CD14-positive monocyte (primary cell): ENCODE results near the gene METTL6. TPM values are rescaled to one million over a fixed set of nuclear protein-coding genes. Genes with fewer than 3 reads are reported as not detected.
"Not testable (repeated sequence)": the region's sequence is repeated elsewhere in the genome, so short reads cannot be mapped to it uniquely, and the experiment has no call there.

Experiments
- DNase-seq, 3 donors: peaks; one replicate each; pipeline ENCODE4 v3.0.0-alpha.2; 2011 to 2022
- H2AFZ ChIP-seq: 2 replicates; pipeline ENCODE4 v1.6.0; 2012; ENCODE audit warnings: mild to moderate bottlenecking, low read depth, low read length, inconsistent platforms; ENCODE audit not compliant: insufficient read depth, poor library complexity, severe bottlenecking
- H3K27ac ChIP-seq, 2 donors: 1 replicate in 1 of 2; 2 replicates in 1 of 2; pipeline ENCODE4 v1.5.1; 2012 to 2013; ENCODE audit warnings: low read length in 2 of 2, control low read depth in 1 of 2, inconsistent platforms in 1 of 2, low read depth in 1 of 2, mild to moderate bottlenecking in 1 of 2
- H3K27me3 ChIP-seq, 2 donors: one replicate each; pipeline versions ENCODE4 v1.6.0 to v1.6.1; 2011 to 2013; ENCODE audit warnings: low read length in 2 of 2; ENCODE audit not compliant: control insufficient read depth in 2 of 2, insufficient read depth in 2 of 2
- H3K36me3 ChIP-seq, 2 donors: replicated peaks in 1 of 2; 1 replicate in 1 of 2; 2 replicates in 1 of 2; pipeline versions ENCODE4 v1.5.1 to v1.6.1; 2012 to 2013; ENCODE audit warnings: low read length in 2 of 2, control low read depth in 1 of 2, inconsistent platforms in 1 of 2, mild to moderate bottlenecking in 1 of 2; ENCODE audit not compliant: insufficient read depth in 2 of 2, control insufficient read depth in 1 of 2
- H3K4me1 ChIP-seq, 2 donors: 1 replicate in 1 of 2; 2 replicates in 1 of 2; pipeline versions ENCODE4 v1.5.1 to v1.6.1; 2012 to 2013; ENCODE audit warnings: low read length in 2 of 2, control low read depth in 1 of 2, inconsistent platforms in 1 of 2, mild to moderate bottlenecking in 1 of 2, moderate library complexity in 1 of 2; ENCODE audit not compliant: insufficient read depth in 2 of 2, control insufficient read depth in 1 of 2
- H3K4me2 ChIP-seq: replicated peaks from 2 replicates; pipeline ENCODE3; 2012; ENCODE audit warnings: low read length, moderate library complexity, mild to moderate bottlenecking; ENCODE audit not compliant: poor library complexity, severe bottlenecking; ENCODE audit errors: extremely low read depth
- H3K4me3 ChIP-seq, 3 experiments: fragments of 200-600 bp in 1 of 3; sonication (generic) in 1 of 3; replicated peaks in 1 of 3; 1 replicate in 2 of 3; 2 replicates in 1 of 3; pipeline ENCODE4 v1.5.1; 2011 to 2013; ENCODE audit warnings: low read length in 3 of 3, mild to moderate bottlenecking in 3 of 3, control low read depth in 2 of 3, low read depth in 2 of 3, inconsistent platforms in 1 of 3, moderate library complexity in 1 of 3
- H3K79me2 ChIP-seq: 2 replicates; pipeline ENCODE4 v1.6.0; 2012; ENCODE audit warnings: mild to moderate bottlenecking, control low read depth, inconsistent platforms, low read length, moderate library complexity; ENCODE audit not compliant: insufficient read depth
- H3K9ac ChIP-seq: 2 replicates; pipeline ENCODE4 v1.6.0; 2017; ENCODE audit warnings: low read length, mild to moderate bottlenecking; ENCODE audit not compliant: insufficient read depth, poor library complexity, severe bottlenecking
- H3K9me3 ChIP-seq, 2 donors: replicated peaks in 1 of 2; 1 replicate in 1 of 2; 2 replicates in 1 of 2; pipeline versions ENCODE4 v1.5.1 to v1.6.1; 2012 to 2013; ENCODE audit warnings: low read length in 2 of 2, control low read depth in 1 of 2; ENCODE audit not compliant: control insufficient read depth in 1 of 2, insufficient read depth in 1 of 2
- H4K20me1 ChIP-seq: 2 replicates; pipeline ENCODE4 v1.6.0; 2012; ENCODE audit warnings: mild to moderate bottlenecking, low read length, control low read depth, moderate library complexity; ENCODE audit not compliant: insufficient read depth
- H3K27ac Mint-ChIP-seq, 7 donors: one replicate each; pipeline ENCODE4 v1.8.0; 2020; ENCODE audit warnings: mild to moderate bottlenecking in 7 of 7, mixed read lengths in 7 of 7, moderate library complexity in 6 of 7, inconsistent platforms in 2 of 7
- H3K27me3 Mint-ChIP-seq, 3 donors: one replicate each; pipeline ENCODE4 v1.8.0; 2021 to 2022; ENCODE audit warnings: low read depth in 3 of 3, mild to moderate bottlenecking in 3 of 3, mixed read lengths in 3 of 3, moderate library complexity in 3 of 3, inconsistent platforms in 1 of 3
- H3K36me3 Mint-ChIP-seq, 2 donors: one replicate each; pipeline ENCODE4 v1.8.0; 2020; ENCODE audit warnings: mixed read lengths in 2 of 2, inconsistent platforms in 1 of 2, mild to moderate bottlenecking in 1 of 2
- H3K4me1 Mint-ChIP-seq: one replicate; pipeline ENCODE4 v1.8.0; 2020; ENCODE audit warnings: mild to moderate bottlenecking, mixed read lengths
- H3K4me3 Mint-ChIP-seq, 2 donors: one replicate each; pipeline ENCODE4 v1.8.0; 2020; ENCODE audit warnings: mild to moderate bottlenecking in 2 of 2, mixed read lengths in 2 of 2, moderate library complexity in 1 of 2
- H3K9me3 Mint-ChIP-seq, 7 donors: one replicate each; pipeline ENCODE4 v1.8.0; 2020 to 2022; ENCODE audit warnings: mixed read lengths in 7 of 7, mild to moderate bottlenecking in 6 of 7, moderate library complexity in 6 of 7, inconsistent platforms in 2 of 7
- CTCF ChIP-seq: fragments of 200-600 bp; IDR thresholded peaks from one replicate; pipeline ENCODE4 v1.8.0; 2022; ENCODE audit warnings: antibody characterized with exemption, mild to moderate bottlenecking
- WGBS: methylation state at CpG from one replicate; pipeline ENCODE4 v1.1.5; 2013; ENCODE audit warnings: missing lambda C conversion rate; ENCODE audit not compliant: insufficient coverage; 5-methylcytosine and 5-hydroxymethylcytosine counted together
- intact Hi-C, 2 donors: fragments of 100-400 bp; cut with micrococcal nuclease; formaldehyde crosslinking; loops; one replicate each; pipeline versions ENCODE4 v1.15.0 to v1.15.1; 2023
- polyA plus RNA-seq, 3 donors: library from polyadenylated mRNA; depleted of rRNA in 1 of 3; unstranded in 2 of 3; stranded (reverse) in 1 of 3; fragments of 300-500 nt in 2 of 3; fragments of >200 nt in 1 of 3; fragmentation: Illumina TruSeq in 2 of 3; gene quantifications; 1 replicate in 2 of 3; 2 replicates in 1 of 3; pipeline ENCODE4 v1.2.3, GENCODE V29; 2012 to 2021

METTL6 gene
- polyA plus RNA-seq, 3 donors, result 4.4 to 15.1 (median 9.1) TPM

- H4K20me1 ChIP-seq, result no peaks in the 10 kb centered on the region
- intact Hi-C loops, result no loop called here
- H3K27ac Mint-ChIP-seq, result peak overlapping the region in 1 of 7 donors; percentile 52
- no peak overlapping the region for H3K27ac ChIP-seq
- no peaks in the 10 kb centered on the region for H3K27me3 ChIP-seq
- H3K36me3 ChIP-seq, result no peaks in the 10 kb centered on the region
- no peak for DNase-seq
- H3K9ac ChIP-seq, result no peak overlapping the region
- peaks cover 0 to 4% (median 0%) of the 10 kb centered on the region in 3 donors for H3K27me3 Mint-ChIP-seq
- H3K4me2 ChIP-seq, result no peak overlapping the region
- WGBS, result 94% methylated on average over 3 of the region's 5 CpGs
- no peak overlapping the region for H3K4me3 ChIP-seq
- H3K9me3 Mint-ChIP-seq, result peaks cover 0 to 7% (median 3%) of the 10 kb centered on the region in 7 donors
- H3K4me1 ChIP-seq, result peaks cover 8 to 11% of the 10 kb centered on the region in 2 donors
- no peak overlapping the region for H3K4me3 Mint-ChIP-seq
- H3K4me1 Mint-ChIP-seq, result peaks cover 13% of the 10 kb centered on the region
- no peak for TF ChIP-seq CTCF
- no peaks in the 10 kb centered on the region for H3K9me3 ChIP-seq
- H3K79me2 ChIP-seq, result no peaks in the 10 kb centered on the region
- no peak overlapping the region for H2AFZ ChIP-seq
- H3K36me3 Mint-ChIP-seq, result no peaks in the 10 kb centered on the region
Observed at GRCh38 chr3:15391007-15391406, 36.3 kb downstream of the METTL6 start.

GRCh38 chr3:15390460-15390859 is 36.9 kb downstream of the METTL6 start:
- Mint-ChIP-seq H3K36me3 (no peaks in the 10 kb centered on the region), H3K27me3 (peaks cover 0 to 4% (median 0%) of the 10 kb centered on the region in 3 donors), H3K27ac (peak overlapping the region in 2 of 7 donors; percentile 52 to 53), H3K9me3 (peaks cover 0 to 7% (median 3%) of the 10 kb centered on the region in 7 donors), H3K4me1 (peaks cover 19% of the 10 kb centered on the region), H3K4me3 (no peak overlapping the region)
- no peak overlapping the region for H3K4me2 ChIP-seq
- peaks cover 12 to 14% of the 10 kb centered on the region in 2 donors for H3K4me1 ChIP-seq
- no peaks in the 10 kb centered on the region for H3K36me3 ChIP-seq
- no peak overlapping the region for H2AFZ ChIP-seq
- TF ChIP-seq CTCF, result no peak
- DNase-seq, result no peak
- no peak overlapping the region for H3K9ac ChIP-seq
- H3K27ac ChIP-seq, result no peak overlapping the region
- intact Hi-C loops, result no loop called here
- WGBS, result 100% methylated on average over 2 of the region's 6 CpGs
- no peak overlapping the region for H3K4me3 ChIP-seq
- no peaks in the 10 kb centered on the region for H3K27me3 ChIP-seq
- H3K9me3 ChIP-seq, result no peaks in the 10 kb centered on the region
- H4K20me1 ChIP-seq, result no peaks in the 10 kb centered on the region
- no peaks in the 10 kb centered on the region for H3K79me2 ChIP-seq

- WGBS, result 100% methylated on average over 3 of the region's 3 CpGs
- H2AFZ ChIP-seq, H3K27ac ChIP-seq, intact Hi-C loops, H3K4me3 ChIP-seq, H3K4me2 ChIP-seq, H3K36me3 ChIP-seq, H3K9me3 ChIP-seq, H3K9me3 Mint-ChIP-seq, H3K27me3 Mint-ChIP-seq, H4K20me1 ChIP-seq, H3K9ac ChIP-seq, H3K36me3 Mint-ChIP-seq, H3K4me3 Mint-ChIP-seq, DNase-seq, H3K27me3 ChIP-seq, H3K79me2 ChIP-seq: not testable (repeated sequence)
- peaks cover 33% of the 10 kb centered on the region for H3K4me1 Mint-ChIP-seq
- H3K27ac Mint-ChIP-seq, result peak overlapping the region in 1 of 7 donors; percentile 13
- peaks cover 23 to 26% of the 10 kb centered on the region in 2 donors for H3K4me1 ChIP-seq
Observed at GRCh38 chr3:15388335-15388734, 39.0 kb downstream of the METTL6 start.
